ENCODE results near the gene FOXP2. TPM values are rescaled to one million over a fixed set of nuclear protein-coding genes. Genes with fewer than 3 reads are reported as not detected.

Gene FOXP2
- total RNA-seq, 1 donor from 2014 or later = 5.3 TPM

DNA sequence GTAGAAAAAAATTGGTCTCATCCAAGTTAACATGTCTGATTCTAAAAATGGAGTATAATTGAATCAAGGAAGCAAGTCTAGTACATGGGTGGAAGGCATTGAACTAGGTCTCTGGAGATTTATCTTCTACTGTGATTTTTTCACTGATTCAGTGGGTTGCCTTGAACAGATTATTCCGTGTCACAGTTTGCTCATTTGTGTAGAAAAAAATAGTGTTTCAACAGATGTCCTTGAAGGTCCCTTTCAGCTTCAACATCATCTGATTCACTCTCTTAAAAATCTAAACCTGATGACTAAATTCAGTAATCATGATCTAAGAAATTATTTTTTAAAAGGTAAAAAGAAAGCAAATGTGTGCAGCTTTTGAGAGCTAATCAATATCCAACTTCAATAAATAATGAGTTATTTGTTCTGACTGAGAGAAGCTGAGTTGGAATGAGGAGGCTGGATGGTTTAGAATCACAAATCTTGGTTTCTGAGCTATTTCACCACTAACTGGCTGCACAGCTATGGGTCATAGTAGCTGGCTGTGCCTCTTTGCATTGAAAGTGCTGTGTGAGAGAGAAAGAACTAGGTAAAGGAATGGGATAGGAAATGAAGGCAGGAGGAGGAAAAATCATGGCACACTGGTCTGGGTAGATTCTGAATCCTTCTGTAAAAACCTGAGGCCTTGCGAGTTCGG, 285.8 kb downstream of the FOXP2 start:
- no peak for DNase-seq (ENCODE audit: low read depth)
- no peak overlapping the region for H3K4me3 ChIP-seq (ENCODE audit: low read depth, low read length)
- FAIRE-seq = no peak
- no peaks in the 10 kb centered on the region for H3K27me3 ChIP-seq (ENCODE audit: control insufficient read depth, insufficient read depth, low read length)
- TF ChIP-seq, protein P1, sequence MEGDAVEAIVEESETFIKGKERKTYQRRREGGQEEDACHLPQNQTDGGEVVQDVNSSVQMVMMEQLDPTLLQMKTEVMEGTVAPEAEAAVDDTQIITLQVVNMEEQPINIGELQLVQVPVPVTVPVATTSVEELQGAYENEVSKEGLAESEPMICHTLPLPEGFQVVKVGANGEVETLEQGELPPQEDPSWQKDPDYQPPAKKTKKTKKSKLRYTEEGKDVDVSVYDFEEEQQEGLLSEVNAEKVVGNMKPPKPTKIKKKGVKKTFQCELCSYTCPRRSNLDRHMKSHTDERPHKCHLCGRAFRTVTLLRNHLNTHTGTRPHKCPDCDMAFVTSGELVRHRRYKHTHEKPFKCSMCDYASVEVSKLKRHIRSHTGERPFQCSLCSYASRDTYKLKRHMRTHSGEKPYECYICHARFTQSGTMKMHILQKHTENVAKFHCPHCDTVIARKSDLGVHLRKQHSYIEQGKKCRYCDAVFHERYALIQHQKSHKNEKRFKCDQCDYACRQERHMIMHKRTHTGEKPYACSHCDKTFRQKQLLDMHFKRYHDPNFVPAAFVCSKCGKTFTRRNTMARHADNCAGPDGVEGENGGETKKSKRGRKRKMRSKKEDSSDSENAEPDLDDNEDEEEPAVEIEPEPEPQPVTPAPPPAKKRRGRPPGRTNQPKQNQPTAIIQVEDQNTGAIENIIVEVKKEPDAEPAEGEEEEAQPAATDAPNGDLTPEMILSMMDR (IDR thresholded peaks at IDR 0.05; ENCODE audit: insufficient read depth, low read length, severe bottlenecking) = no peak
- H3K36me3 ChIP-seq (ENCODE audit: control insufficient read depth, insufficient read depth, low read length) = no peaks in the 10 kb centered on the region

DNA sequence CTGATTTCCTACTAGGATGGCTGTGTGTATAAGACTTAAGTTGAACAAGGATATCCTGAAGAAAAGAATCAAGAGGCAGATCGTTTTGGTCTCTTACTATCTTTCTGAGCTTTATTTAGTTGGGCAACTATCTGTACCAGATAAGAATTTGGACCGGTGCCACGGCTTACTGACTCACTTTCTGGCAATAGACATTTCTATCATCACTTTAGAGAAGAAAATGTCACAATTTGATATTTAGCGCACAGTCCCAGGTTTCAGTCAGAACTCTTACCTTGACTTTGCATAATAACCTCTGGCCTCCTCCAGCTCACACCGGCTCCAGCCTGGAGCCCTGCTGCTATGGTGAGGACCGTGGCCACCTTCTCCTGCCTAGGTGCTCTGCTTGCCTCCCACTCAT, 289.1 kb downstream of the FOXP2 start:
- DNase-seq (ENCODE audit: low read depth) (peak; percentile 48), FAIRE-seq (no peak)
- Histone ChIP-seq H3K27me3 (ENCODE audit: control insufficient read depth, insufficient read depth, low read length) (no peaks in the 10 kb centered on the region), H3K4me3 (ENCODE audit: low read depth, low read length) (no peak overlapping the region), H3K36me3 (ENCODE audit: control insufficient read depth, insufficient read depth, low read length) (no peaks in the 10 kb centered on the region)
- TF ChIP-seq, protein P1 (IDR thresholded peaks at IDR 0.05; ENCODE audit: insufficient read depth, low read length, severe bottlenecking) = no peak

DNA sequence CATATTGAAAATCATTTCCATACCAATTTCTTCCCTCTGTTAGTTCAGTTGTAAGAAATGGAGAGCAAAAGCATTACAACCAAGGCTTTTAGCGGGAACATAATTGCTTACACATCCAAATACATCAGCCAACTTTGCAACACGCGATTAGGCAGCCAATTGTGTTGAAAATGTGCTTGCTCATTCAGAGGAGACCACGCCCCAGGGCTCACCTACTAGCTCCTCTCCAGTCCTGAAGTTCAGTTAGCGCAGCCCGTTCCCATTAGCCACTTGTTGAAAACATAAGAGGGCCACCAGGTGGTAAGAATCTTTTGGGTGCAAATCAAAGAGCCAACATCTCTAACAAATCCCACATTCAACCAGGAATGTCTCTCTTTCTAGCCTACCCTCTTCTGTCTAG, 294.0 kb downstream of the FOXP2 start:
- TF ChIP-seq, protein P1 (IDR thresholded peaks at IDR 0.05; ENCODE audit: insufficient read depth, low read length, severe bottlenecking) = no peak
- Histone ChIP-seq H3K4me3 (ENCODE audit: low read depth, low read length) (no peak overlapping the region), H3K36me3 (ENCODE audit: control insufficient read depth, insufficient read depth, low read length) (no peaks in the 10 kb centered on the region), H3K27me3 (ENCODE audit: control insufficient read depth, insufficient read depth, low read length) (no peaks in the 10 kb centered on the region)
- FAIRE-seq (no peak), DNase-seq (ENCODE audit: low read depth) (no peak)

DNA sequence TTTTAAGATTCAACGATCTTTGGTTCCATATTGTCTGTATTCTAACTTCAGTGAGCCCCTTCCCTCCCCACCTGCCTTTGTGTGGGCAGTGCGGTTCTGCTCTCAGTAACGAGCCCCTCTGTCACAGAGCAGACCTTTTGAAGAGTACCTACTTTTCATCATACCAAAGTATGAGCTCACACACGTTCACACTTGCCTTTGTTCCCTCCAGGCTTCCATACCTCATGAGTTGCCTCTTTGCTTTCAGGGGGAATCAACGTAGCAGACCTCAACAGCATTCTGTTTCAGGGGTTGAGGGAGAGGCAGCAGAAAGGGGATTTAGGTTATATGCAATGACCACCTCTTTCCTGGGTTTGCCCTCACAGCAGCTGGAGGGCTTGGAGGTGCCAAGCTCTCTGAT, 295.9 kb downstream of the FOXP2 start:
- H3K27me3 ChIP-seq (ENCODE audit: control insufficient read depth, insufficient read depth, low read length) = no peaks in the 10 kb centered on the region
- H3K4me3 ChIP-seq (ENCODE audit: low read depth, low read length) = no peak overlapping the region
- DNase-seq (ENCODE audit: low read depth) = no peak
- no peaks in the 10 kb centered on the region for H3K36me3 ChIP-seq (ENCODE audit: control insufficient read depth, insufficient read depth, low read length)
- TF ChIP-seq, protein P1 (IDR thresholded peaks at IDR 0.05; ENCODE audit: insufficient read depth, low read length, severe bottlenecking) = no peak
- FAIRE-seq = no peak

DNA sequence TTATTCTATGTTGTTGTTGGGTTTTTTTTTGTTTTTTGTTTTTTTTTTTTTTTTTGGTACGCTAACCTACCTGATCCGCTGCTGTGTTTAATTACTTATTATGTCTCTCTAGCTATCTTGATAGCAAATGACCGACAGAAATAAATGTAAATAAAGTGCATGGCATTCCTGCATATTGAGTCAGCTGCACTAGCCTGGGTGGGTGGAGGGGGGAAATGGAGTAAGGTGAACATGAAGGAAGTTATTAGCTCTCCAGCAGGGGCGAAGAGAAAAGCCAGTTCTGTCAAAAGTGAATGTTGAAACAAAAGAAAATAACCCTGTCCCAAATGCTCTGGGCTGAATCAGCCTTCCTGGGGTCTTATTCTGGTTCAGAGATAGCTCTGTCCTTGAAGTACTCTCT, 296.6 kb downstream of the FOXP2 start:
- Histone ChIP-seq H3K36me3 (ENCODE audit: control insufficient read depth, insufficient read depth, low read length) (no peaks in the 10 kb centered on the region), H3K27me3 (ENCODE audit: control insufficient read depth, insufficient read depth, low read length) (no peaks in the 10 kb centered on the region), H3K4me3 (ENCODE audit: low read depth, low read length) (no peak overlapping the region)
- DNase-seq (ENCODE audit: low read depth) = peak; percentile 41
- no peak for FAIRE-seq
- TF ChIP-seq, protein P1 (IDR thresholded peaks at IDR 0.05; ENCODE audit: insufficient read depth, low read length, severe bottlenecking) = no peak

DNA sequence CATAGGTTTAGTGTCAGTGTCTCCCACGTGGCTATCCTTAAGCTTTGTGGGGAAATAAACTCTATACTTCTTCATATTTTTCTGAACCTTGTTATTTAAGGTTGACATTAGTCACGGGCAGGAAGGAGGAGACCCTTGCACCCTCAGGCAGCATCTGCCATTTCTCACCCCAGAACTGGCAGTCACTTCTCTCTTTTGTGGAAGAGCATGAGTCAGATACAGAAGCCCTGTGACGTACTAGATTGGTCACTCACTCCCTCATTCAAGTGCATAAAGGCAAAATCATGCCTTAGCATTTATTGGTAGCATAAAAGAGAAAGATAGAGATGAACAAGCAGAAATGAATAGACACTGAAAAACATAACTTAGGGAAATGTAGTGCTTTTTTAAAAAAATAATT, 301.3 kb downstream of the FOXP2 start:
- FAIRE-seq (no peak), DNase-seq (ENCODE audit: low read depth) (peak; percentile 60)
- Histone ChIP-seq H3K4me3 (ENCODE audit: low read depth, low read length) (no peak overlapping the region), H3K36me3 (ENCODE audit: control insufficient read depth, insufficient read depth, low read length) (no peaks in the 10 kb centered on the region), H3K27me3 (ENCODE audit: control insufficient read depth, insufficient read depth, low read length) (no peaks in the 10 kb centered on the region)
- TF ChIP-seq, protein P1 (IDR thresholded peaks at IDR 0.05; ENCODE audit: insufficient read depth, low read length, severe bottlenecking) = no peak
